B cell (primary cell): Measurements from ENCODE around the gene GRIK2. TPM values are rescaled to one million over a fixed set of nuclear protein-coding genes. Genes with fewer than 3 reads are reported as not detected.
"Not testable (repeated sequence)": the region's sequence is repeated elsewhere in the genome, so short reads cannot be mapped to it uniquely, and the experiment has no call there.

ENCODE experiments used
- ATAC-seq: fragments of 200-7000 bp; cut with Tn5 transposase; one replicate; pipeline ENCODE4 v1.10.0; 2021; ENCODE audit warnings: low read depth, mild to moderate bottlenecking, moderate number of reproducible peaks, moderate library complexity
- CTCF ChIA-PET: fragments of 350-600 bp; sonication (Branson Sonifier 250); formaldehyde crosslinking; loops from one replicate; lab custom pipeline; 2021; ENCODE audit warnings: antibody characterized with exemption, inconsistent platforms; lab: Charles Lee
- POLR2A ChIA-PET: fragments of 350-600 bp; sonication (Branson Sonifier 250); formaldehyde crosslinking; loops from one replicate; lab custom pipeline; 2021; ENCODE audit warnings: antibody characterized with exemption; lab: Charles Lee
- DNase-seq: peaks from one replicate; pipeline ENCODE4 v3.0.0; 2013
- H2AFZ ChIP-seq: 2 replicates; pipeline ENCODE4 v1.6.1; 2012; ENCODE audit warnings: mild to moderate bottlenecking, low read depth, low read length; ENCODE audit not compliant: insufficient read depth, poor library complexity, severe bottlenecking
- H3K27ac ChIP-seq, 2 donors: 1 replicate in 1 of 2; 2 replicates in 1 of 2; pipeline ENCODE4 v1.5.1; 2012 to 2013; ENCODE audit warnings: low read length in 2 of 2, mild to moderate bottlenecking in 2 of 2, moderate library complexity in 1 of 2
- H3K27me3 ChIP-seq, 4 experiments: fragments of 200-600 bp in 1 of 4; sonication (generic) in 1 of 4; replicated peaks in 1 of 4; 1 replicate in 2 of 4; 2 replicates in 2 of 4; pipeline versions ENCODE4 v1.6.1 to v1.7.0; 2013 to 2016; ENCODE audit warnings: low read length in 3 of 4, mild to moderate bottlenecking in 2 of 4, mixed read lengths in 1 of 4, moderate library complexity in 1 of 4; ENCODE audit not compliant: insufficient read depth in 4 of 4, control insufficient read depth in 3 of 4; ENCODE audit errors: control extremely low read depth in 1 of 4
- H3K36me3 ChIP-seq, 2 experiments: replicated peaks in 1 of 2; 1 replicate in 1 of 2; 2 replicates in 1 of 2; pipeline versions ENCODE4 v1.6.1 to v1.7.1; 2013; ENCODE audit warnings: low read length in 1 of 2; ENCODE audit not compliant: insufficient read depth in 2 of 2, control insufficient read depth in 1 of 2; ENCODE audit errors: control extremely low read depth in 1 of 2, extremely low read depth in 1 of 2
- H3K4me1 ChIP-seq, 2 donors: fragments of 200-600 bp in 1 of 2; sonication (generic) in 1 of 2; 1 replicate in 1 of 2; 2 replicates in 1 of 2; pipeline versions ENCODE4 v1.5.1 to v1.6.1; 2013 to 2017; ENCODE audit warnings: low read length in 2 of 2; ENCODE audit not compliant: control insufficient read depth in 2 of 2, insufficient read depth in 2 of 2
- H3K4me2 ChIP-seq: replicated peaks from 2 replicates; pipeline ENCODE3; 2012; ENCODE audit warnings: mild to moderate bottlenecking, low read depth, low read length; ENCODE audit not compliant: poor library complexity, severe bottlenecking
- H3K4me3 ChIP-seq, 5 experiments: fragments of 200-600 bp in 1 of 5; sonication (generic) in 1 of 5; 1 replicate in 3 of 5; 2 replicates in 2 of 5; pipeline versions ENCODE4 v1.5.1 to v1.7.0; 2011 to 2016; ENCODE audit warnings: low read length in 4 of 5, mild to moderate bottlenecking in 4 of 5, low read depth in 2 of 5, control low read depth in 1 of 5, moderate library complexity in 1 of 5; ENCODE audit not compliant: insufficient read depth in 1 of 5; ENCODE audit errors: control extremely low read depth in 1 of 5, extremely low read depth in 1 of 5
- H3K79me2 ChIP-seq: fragments of 200-600 bp; sonication (generic); one replicate; pipeline ENCODE4 v1.6.0; 2016; ENCODE audit warnings: low read length; ENCODE audit not compliant: control insufficient read depth, insufficient read depth
- H3K9ac ChIP-seq: fragments of 200-600 bp; sonication (generic); 2 replicates; pipeline ENCODE4 v1.6.1; 2017; ENCODE audit warnings: mild to moderate bottlenecking, low read length, moderate library complexity
- H3K9me3 ChIP-seq, 3 donors: one replicate each; pipeline versions ENCODE4 v1.6.1 to v1.7.1; 2013; ENCODE audit warnings: low read length in 2 of 3; ENCODE audit not compliant: control insufficient read depth in 2 of 3, insufficient read depth in 1 of 3; ENCODE audit errors: control extremely low read depth in 1 of 3
- H4K20me1 ChIP-seq: 2 replicates; pipeline ENCODE4 v1.6.0; 2012; ENCODE audit warnings: mild to moderate bottlenecking, low read length; ENCODE audit not compliant: insufficient read depth, control insufficient read depth, poor library complexity, severe bottlenecking
- H3K27ac Mint-ChIP-seq: one replicate; pipeline ENCODE4 v1.8.0; 2021; ENCODE audit warnings: mixed read lengths
- H3K27me3 Mint-ChIP-seq: one replicate; pipeline ENCODE4 v1.8.0; 2021; ENCODE audit warnings: mixed read lengths
- H3K4me1 Mint-ChIP-seq: one replicate; pipeline ENCODE4 v1.8.0; 2021; ENCODE audit warnings: mixed read lengths
- H3K4me3 Mint-ChIP-seq: one replicate; pipeline ENCODE4 v1.8.0; 2021; ENCODE audit warnings: mixed read lengths
- H3K9me3 Mint-ChIP-seq: one replicate; pipeline ENCODE4 v1.8.0; 2022; ENCODE audit warnings: mixed read lengths; ENCODE audit not compliant: insufficient read depth
- CTCF ChIP-seq: fragments of 200-600 bp; IDR thresholded peaks from one replicate; pipeline ENCODE4 v1.8.0; 2022; ENCODE audit warnings: antibody characterized with exemption, mild to moderate bottlenecking
- EZH2 ChIP-seq: IDR thresholded peaks from 2 replicates; pipeline ENCODE4 v1.6.1; 2012; ENCODE audit warnings: borderline replicate concordance, low read depth, mild to moderate bottlenecking, moderate library complexity, low read length; ENCODE audit not compliant: insufficient read depth, poor library complexity, severe bottlenecking
- WGBS: methylation state at CpG from one replicate; pipeline ENCODE4 v1.1.5; 2013; ENCODE audit warnings: missing lambda C conversion rate; ENCODE audit not compliant: insufficient coverage; 5-methylcytosine and 5-hydroxymethylcytosine counted together
- intact Hi-C: fragments of 100-400 bp; cut with micrococcal nuclease; formaldehyde crosslinking; loops from one replicate; pipeline ENCODE4 v1.10.0; 2022
- polyA plus RNA-seq: library from polyadenylated mRNA; depleted of rRNA; stranded (reverse); fragments of >200 nt; gene quantifications from 2 replicates; pipeline ENCODE4 v1.2.3, GENCODE V29; 2012
- total RNA-seq, 2 donors: library from RNA; stranded (reverse); fragments of 120-200 nt in 1 of 2; gene quantifications; 1 replicate in 1 of 2; 2 replicates in 1 of 2; pipeline versions ENCODE4 v1.2.3 to v1.2.4, GENCODE V29; 2013 to 2022

The GRIK2 gene
- total and polyA plus RNA-seq, 2 donors (not counting 1 experiment from before 2014, with no cell fraction given) = not detected

GRCh38 chr6:101348816-101349215 is 44.7 kb upstream of the GRIK2 start:
- H3K4me1 Mint-ChIP-seq = no peaks in the 10 kb centered on the region
- Histone ChIP-seq H3K27ac (no peak overlapping the region), H3K4me1 (no peaks in the 10 kb centered on the region), H3K4me3 (no peak overlapping the region), H3K79me2 (no peaks in the 10 kb centered on the region), H2AFZ (no peak overlapping the region), H3K27me3 (no peaks in the 10 kb centered on the region), H4K20me1 (no peaks in the 10 kb centered on the region), H3K36me3 (no peaks in the 10 kb centered on the region), H3K9ac (no peak overlapping the region), H3K9me3 (no peaks in the 10 kb centered on the region), H3K4me2 (no peak overlapping the region)
- no peak for ATAC-seq
- DNase-seq = no peak
- no peaks in the 10 kb centered on the region for H3K27me3 Mint-ChIP-seq
- ChIA-PET CTCF (no interaction called here), POLR2A (no interaction called here)
- TF ChIP-seq CTCF (no peak), EZH2 (no peak)
- intact Hi-C loops = no loop called here
- no peak overlapping the region for H3K4me3 Mint-ChIP-seq
- no CpG with 5 or more reads among the region's 3 CpGs for WGBS
- peaks cover 3% of the 10 kb centered on the region for H3K9me3 Mint-ChIP-seq
- H3K27ac Mint-ChIP-seq = no peak overlapping the region

- H3K4me3 ChIP-seq, H3K79me2 ChIP-seq, H3K27me3 ChIP-seq, H3K36me3 ChIP-seq, H3K9me3 Mint-ChIP-seq, H3K4me1 ChIP-seq, H3K4me1 Mint-ChIP-seq, H3K27ac Mint-ChIP-seq, intact Hi-C loops, ATAC-seq, H3K9ac ChIP-seq, DNase-seq, H3K27ac ChIP-seq, H2AFZ ChIP-seq, CTCF ChIA-PET, H3K27me3 Mint-ChIP-seq, H4K20me1 ChIP-seq, H3K9me3 ChIP-seq, H3K4me2 ChIP-seq, POLR2A ChIA-PET, H3K4me3 Mint-ChIP-seq: not testable (repeated sequence)
- WGBS = 91% methylated on average over 6 of the region's 6 CpGs
These were observed 42.9 kb upstream of the GRIK2 start for GRCh38 chr6:101350631-101351030.
